NCI-H345 treated with DMSO at 0.1 percent for 48 hours (cell line): ENCODE results near the gene PAXIP1.

ENCODE experiments used
- DNase-seq: peaks from one replicate; lab custom pipeline; 2025; ENCODE audit not compliant: unreplicated experiment; lab: John Stamatoyannopoulos, UW

PAXIP1 gene

GRCh38 chr7:154997840-154998370 lies 5.0 kb downstream of the PAXIP1 start:
- DNase-seq = no peak

GRCh38 chr7:154996756-154997155 lies 6.2 kb downstream of the PAXIP1 start:
- DNase-seq = no peak

DNA sequence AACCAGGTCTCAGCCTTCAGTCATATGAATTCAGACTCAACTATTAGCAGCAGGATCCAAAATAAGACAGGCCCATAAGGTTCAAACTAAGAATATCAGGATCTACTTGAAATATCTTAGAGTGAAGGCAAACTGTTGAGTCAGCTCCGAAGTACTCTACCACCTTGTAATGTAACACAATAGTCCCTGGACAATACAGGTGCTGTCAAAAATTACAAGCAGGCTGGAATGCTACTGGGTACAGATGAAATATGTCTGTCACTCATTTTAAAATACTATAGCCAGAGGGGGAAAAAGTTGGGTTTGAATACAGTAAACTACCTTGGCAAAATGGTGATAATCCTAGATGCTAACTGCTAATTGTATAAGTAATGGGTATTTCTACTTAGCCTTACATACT lies 6.8 kb downstream of the PAXIP1 start:
- DNase-seq = no peak

- DNase-seq = no peak
Observed at GRCh38 chr7:154994996-154995395, 7.9 kb downstream of the PAXIP1 start.

DNA sequence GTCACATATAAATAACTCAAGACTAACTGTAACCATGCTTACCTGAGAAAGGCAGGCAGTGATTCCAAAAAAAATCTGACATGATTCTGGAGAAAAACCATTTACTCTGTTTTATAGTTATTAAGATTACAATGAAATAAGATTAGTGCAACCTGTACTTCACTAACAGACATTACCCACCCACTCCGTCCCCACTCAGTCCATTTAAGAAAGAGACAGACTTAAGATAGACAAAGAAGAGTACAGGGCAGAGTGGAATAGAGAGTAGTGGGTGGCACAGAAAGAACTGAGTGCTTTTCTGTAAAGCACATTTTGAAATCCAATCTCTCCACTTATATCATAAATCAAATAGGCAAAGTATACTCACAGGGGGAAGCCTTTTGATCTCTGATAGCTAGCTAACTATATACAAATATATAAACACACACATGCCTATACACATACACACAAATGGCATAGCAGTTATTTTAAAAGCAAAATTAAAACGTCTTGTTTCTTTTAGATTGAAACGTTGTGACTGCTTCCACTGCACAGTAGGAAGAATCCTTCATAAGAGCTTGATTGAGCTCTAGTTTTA lies 11.9 kb downstream of the PAXIP1 start:
- no peak for DNase-seq

GRCh38 chr7:154987571-154987970 lies 15.4 kb downstream of the PAXIP1 start:
- no peak for DNase-seq

GRCh38 chr7:154986200-154986945 lies 16.6 kb downstream of the PAXIP1 start:
- DNase-seq = no peak

- no peak for DNase-seq
Observed at GRCh38 chr7:154985230-154985629, 17.7 kb downstream of the PAXIP1 start.

DNA sequence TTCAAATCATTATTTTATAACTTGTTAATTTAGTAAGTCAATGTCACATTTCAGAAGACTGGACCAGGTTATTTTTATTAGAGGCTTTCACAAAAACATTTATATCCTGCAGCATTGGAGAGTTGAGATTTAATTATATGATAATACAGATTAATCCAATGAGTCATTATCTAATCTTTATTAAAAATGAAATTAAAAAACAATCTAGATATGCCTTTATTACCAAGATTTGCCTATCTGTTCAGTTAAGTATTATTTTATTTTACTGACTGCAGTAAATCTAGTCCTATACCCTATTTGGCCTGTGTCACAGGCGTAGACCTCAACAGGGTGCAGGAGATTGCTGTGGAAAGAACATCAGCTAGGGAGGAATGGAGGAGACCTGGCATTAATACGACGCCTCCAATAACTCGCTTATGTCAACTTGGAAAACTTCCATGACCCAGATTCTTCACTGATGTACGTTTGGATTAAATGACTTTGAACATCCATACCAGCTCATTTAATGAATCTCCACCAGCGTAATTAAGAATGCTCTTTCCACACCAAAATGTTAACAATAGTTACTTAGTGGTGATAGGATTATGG lies 18.2 kb downstream of the PAXIP1 start:
- no peak for DNase-seq

- no peak for DNase-seq
Observed at GRCh38 chr7:154978017-154978416, 24.9 kb downstream of the PAXIP1 start.

GRCh38 chr7:154977250-154977649 lies 25.7 kb downstream of the PAXIP1 start:
- no peak for DNase-seq

GRCh38 chr7:154976844-154977243 lies 26.1 kb downstream of the PAXIP1 start:
- DNase-seq = no peak

GRCh38 chr7:154975984-154976383 lies 26.9 kb downstream of the PAXIP1 start:
- no peak for DNase-seq

- DNase-seq = no peak
Observed at GRCh38 chr7:154973381-154973780, 29.5 kb downstream of the PAXIP1 start.

- no peak for DNase-seq
Observed at GRCh38 chr7:154968336-154969001, 34.5 kb downstream of the PAXIP1 start.

DNA sequence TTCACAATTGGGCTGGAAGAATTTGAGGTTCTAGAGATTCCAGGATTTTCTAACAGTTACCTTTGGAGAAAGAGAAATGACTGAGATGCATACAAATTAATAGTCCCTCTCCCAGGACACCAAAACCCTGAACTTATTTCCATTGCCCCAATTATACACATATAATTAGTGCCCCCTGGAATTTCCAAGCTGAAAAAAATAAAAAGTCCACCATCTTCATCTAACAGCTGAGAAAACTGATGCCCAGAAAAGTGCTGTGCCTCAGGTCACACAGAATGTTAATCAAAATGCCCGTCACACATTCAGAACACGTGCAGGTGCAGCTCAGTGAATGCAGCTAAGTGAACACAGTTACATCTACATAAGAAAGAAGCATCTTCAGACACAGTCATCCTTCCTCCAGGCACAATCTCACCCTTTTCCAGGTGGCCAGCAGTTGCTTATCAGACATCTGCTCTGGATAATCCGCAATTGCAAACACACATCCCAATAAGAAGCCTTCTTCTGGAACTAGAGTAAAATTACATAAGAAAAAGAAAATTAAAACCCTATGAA lies 35.4 kb downstream of the PAXIP1 start:
- DNase-seq = no peak

DNA sequence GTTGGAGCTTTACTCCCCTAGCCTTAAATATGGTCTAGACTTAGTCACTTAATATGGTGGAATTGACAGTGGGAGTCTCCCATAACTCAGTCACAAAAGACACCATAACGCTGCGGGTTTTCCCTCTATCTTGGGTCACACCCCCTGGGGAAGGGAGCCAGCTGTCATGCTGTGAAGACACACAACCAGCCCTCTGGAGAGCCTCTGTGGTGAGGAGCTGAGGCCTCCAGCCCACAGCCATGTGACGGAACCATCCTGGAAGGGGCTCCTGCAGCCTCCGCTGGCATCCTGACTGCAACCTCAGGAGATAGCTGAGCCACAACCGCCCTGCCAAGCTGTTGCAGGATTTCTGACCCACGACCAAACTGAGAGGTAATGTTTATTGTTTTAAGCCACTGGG lies 37.9 kb downstream of the PAXIP1 start:
- no peak for DNase-seq

DNA sequence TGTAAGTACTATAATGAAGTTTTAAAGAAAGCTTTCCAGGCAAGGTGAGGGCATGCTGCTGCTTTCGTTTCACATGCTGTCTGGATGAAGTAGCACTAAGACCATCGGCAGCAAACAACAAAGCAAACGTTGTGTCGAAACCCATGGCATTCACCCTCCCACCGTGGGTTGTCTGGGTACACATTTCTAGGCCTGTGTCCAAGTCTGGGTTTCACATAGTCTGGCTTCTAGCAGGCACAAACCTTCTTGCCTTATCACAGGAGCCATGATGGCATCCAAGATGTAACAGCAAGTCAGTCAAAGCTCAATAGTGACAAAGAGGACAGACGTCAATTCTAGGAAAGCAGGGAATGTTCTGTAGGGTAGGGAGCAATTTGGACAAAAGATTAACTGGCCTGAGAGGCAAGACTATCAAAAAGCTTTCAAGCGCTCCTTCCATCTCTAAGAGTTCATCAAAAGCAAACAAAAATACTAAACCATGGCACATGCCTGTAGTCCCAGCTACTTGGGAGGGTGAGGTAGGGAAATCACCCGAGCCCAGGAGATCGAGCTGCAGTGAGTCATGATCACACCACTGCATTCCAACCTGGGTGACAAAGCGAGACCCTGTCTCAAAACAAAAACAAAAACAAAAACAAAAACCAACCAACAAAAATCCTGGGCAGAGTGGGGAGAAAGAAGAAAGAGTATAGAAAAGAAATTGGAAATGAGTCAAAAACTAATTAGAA lies 42.7 kb downstream of the PAXIP1 start:
- no peak for DNase-seq

DNA sequence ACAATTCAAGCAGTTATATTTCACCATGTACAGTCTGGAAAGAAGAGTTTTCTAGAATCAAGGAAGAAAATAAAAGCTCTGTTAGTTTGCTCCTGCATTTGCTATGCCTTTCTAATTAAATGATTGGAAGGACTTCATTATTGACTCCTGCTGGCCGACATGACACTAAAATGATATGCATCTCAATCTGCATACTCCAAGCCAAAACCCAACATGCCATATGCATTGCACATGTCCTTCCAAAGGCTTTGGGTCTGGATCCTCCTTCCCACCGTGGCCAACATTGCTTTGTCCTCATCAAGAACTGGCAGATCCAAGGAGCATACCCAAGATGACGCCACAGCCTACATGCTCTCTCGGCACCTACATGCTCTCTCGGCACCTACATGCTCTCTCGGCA lies 46.5 kb downstream of the PAXIP1 start:
- no peak for DNase-seq

DNA sequence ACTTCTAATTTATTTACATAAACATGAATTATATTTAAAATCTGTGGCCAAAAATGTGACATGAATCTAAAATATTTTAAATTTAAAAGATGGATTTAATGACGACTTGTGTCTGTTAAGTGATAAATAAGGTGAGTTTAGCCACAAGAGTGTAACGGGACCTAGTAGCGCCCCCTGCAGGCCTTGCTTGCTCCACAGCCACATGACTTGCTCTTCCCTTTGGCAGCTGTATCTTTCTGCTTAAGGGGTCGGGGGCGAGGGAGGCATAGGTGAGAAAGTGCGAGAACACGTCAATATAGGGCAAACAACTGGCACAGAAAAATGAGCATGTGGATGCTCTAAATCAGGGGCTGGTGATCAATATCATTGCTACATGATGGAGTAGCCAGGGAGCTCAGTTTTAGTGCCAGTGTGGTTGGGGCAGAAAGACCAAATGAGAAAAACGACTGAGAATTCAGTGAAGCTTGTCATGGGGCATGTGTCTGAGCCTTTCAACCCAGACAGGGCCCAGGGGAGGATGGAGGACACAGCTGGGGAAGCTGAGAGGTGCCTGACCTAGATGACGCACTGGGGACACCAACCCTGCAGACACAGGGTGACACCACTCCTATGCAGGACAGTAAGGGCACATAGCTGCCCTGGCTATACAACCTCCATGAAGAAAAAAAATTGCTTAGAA lies 49.8 kb downstream of the PAXIP1 start:
- no peak for DNase-seq
